ENCODE measurements around the gene SH3BP5L. TPM values are rescaled to one million over a fixed set of nuclear protein-coding genes. Genes with fewer than 3 reads are reported as not detected.

SH3BP5L gene
- total and polyA plus RNA-seq, 2 of the 13 experiments (the other 11 are each of a cell fraction or from before 2014, with no cell fraction given): 10.3 to 14.9 TPM

GRCh38 chr1:248838357-248839167, 12.8 kb upstream of the SH3BP5L start (continued):
- no peak for TF ChIP-seq ZUFSP (CRISPR knock-in tag; IDR thresholded peaks at IDR 0.05; ENCODE audit: borderline replicate concordance)
- TF ChIP-seq BCL3 (CRISPR knock-in tag; IDR thresholded peaks at IDR 0.05): peak; percentile 24; the same call in 1 of the 2 replicates
- TF ChIP-seq IKZF4 (CRISPR knock-in tag; IDR thresholded peaks at IDR 0.05; ENCODE audit: borderline replicate concordance, low read depth, not compliant biosample characterization): peak; percentile 44
- no peak for TF ChIP-seq ZNF674 (CRISPR knock-in tag; IDR thresholded peaks at IDR 0.05; ENCODE audit: low read depth)
- TF ChIP-seq ZNF816 (CRISPR knock-in tag; IDR thresholded peaks at IDR 0.05; ENCODE audit: borderline replicate concordance): no peak
- TF ChIP-seq KLF9 (CRISPR knock-in tag; IDR thresholded peaks at IDR 0.05; ENCODE audit: low read depth): no peak
- peak; percentile 73 for TF ChIP-seq ATF7-NPFF (CRISPR knock-in tag; IDR thresholded peaks at IDR 0.05; ENCODE audit: low read depth)
- peak; percentile 61 for TF ChIP-seq KMT2B (CRISPR knock-in tag; IDR thresholded peaks at IDR 0.05)
- 0 out of 2 replicates have a peak, but pooled peaks have one; percentile 59 for TF ChIP-seq SNAPC4 (CRISPR knock-in tag; IDR thresholded peaks at IDR 0.05)
- TF ChIP-seq ARNTL (CRISPR knock-in tag; IDR thresholded peaks at IDR 0.05): peak; percentile 83; the same call in 1 of the 2 replicates
- TF ChIP-seq ZBTB3 (CRISPR knock-in tag; IDR thresholded peaks at IDR 0.05; ENCODE audit: borderline replicate concordance, low read depth): 0 out of 2 replicates have a peak, but pooled peaks have one; percentile 46
- TF ChIP-seq RERE (CRISPR knock-in tag; IDR thresholded peaks at IDR 0.05; ENCODE audit: low read depth): no peak
- TF ChIP-seq EED (CRISPR knock-in tag; IDR thresholded peaks at IDR 0.05): no peak
- peak; percentile 48 for TF ChIP-seq YY1 (IDR thresholded peaks at IDR 0.05; ENCODE audit: insufficient read depth, insufficient replicate concordance, low read depth, low read length)
